ENCODE data around the gene FGFR3. TPM values are rescaled to one million over a fixed set of nuclear protein-coding genes. Genes with fewer than 3 reads are reported as not detected.

The FGFR3 gene
- total and polyA plus RNA-seq, 2 of the 4 experiments (the other 2 are of a cell fraction): 0.18 to 0.67 TPM

DNA sequence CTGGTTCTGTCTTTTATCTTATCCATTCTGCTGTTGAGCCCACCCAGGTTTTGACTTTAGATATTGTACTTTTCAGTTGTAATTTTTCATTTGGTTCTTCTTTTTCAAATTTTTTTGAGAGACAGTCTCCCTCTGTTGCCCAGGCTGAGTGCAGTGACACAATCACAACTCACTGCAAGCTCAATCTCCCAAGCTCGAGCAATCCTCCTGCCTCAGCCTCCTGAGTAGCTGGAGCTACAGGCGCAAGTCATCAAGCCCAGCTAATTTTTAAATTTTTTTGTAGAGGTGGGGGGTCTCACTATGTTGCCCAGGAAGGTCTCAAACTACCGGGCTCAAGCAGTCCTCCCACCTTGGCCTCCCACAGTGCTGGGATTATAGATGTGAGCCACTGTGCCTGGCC is 37.1 kb downstream of the FGFR3 start:
- H3K27me3 ChIP-seq (ENCODE audit: control insufficient read depth, insufficient read depth, low read length): no peaks in the 10 kb centered on the region

More for the DNA sequence above, 37.1 kb downstream of the FGFR3 start:
- ChIA-PET CTCF (interaction anchor here (0.5 kb wide), 1 partner anchor 50 kb away, joined by 4 read pairs; no protein-coding TSS in a partner anchor), POLR2A (ENCODE audit: unreplicated experiment) (no interaction called here)
- Histone ChIP-seq H2BK120ac (ENCODE audit: low read depth, low read length) (no peak overlapping the region), H3K18ac (ENCODE audit: low read depth, low read length) (no peak overlapping the region), H2BK15ac (ENCODE audit: low read depth, low read length) (no peak overlapping the region), H3K4ac (ENCODE audit: low read depth, low read length) (no peak overlapping the region), H4K5ac (ENCODE audit: low read depth, low read length) (no peak overlapping the region), H2AK9ac (replicated peaks; ENCODE audit: low read depth, low read length, poor library complexity) (no peak overlapping the region), H3K79me1 (ENCODE audit: low read depth in 1 of 2, low read length in 2 of 2) (peaks cover 0 to 4% of the 10 kb centered on the region in 2 experiments; a peak in 1 of 4 replicates), H3K4me1 (ENCODE audit: control insufficient read depth, insufficient read depth, low read length) (peaks cover 3% of the 10 kb centered on the region; the same call in 1 of the 2 replicates), H2AK5ac (ENCODE audit: low read depth, low read length) (no peak overlapping the region), H3K4me2 (ENCODE audit: low read depth, low read length) (no peak overlapping the region), H4K91ac (ENCODE audit: insufficient read depth, low read depth, low read length) (no peak overlapping the region), H4K8ac (ENCODE audit: low read depth in 2 of 2, low read length in 2 of 2) (no peak overlapping the region), H3K14ac (replicated peaks; ENCODE audit: low read depth, low read length) (no peak overlapping the region), H2BK20ac (ENCODE audit: low read depth, low read length) (no peak overlapping the region), H2BK5ac (ENCODE audit: low read depth, low read length, poor library complexity, severe bottlenecking) (no peak overlapping the region), H2AFZ (replicated peaks; ENCODE audit: low read length, poor library complexity) (no peak overlapping the region), H3K36me3 (ENCODE audit: control insufficient read depth, insufficient read depth, low read length) (peaks cover 51% of the 10 kb centered on the region), H3K27ac (ENCODE audit: insufficient read depth, low read length) (no peak overlapping the region), H3K4me3 (ENCODE audit: insufficient read depth, low read depth, low read length) (no peak overlapping the region), H3K9ac (ENCODE audit: low read depth, low read length) (no peak overlapping the region; the same call in 1 of the 2 replicates), H3K9me1 (ENCODE audit: insufficient read depth, low read length) (no peaks in the 10 kb centered on the region), H3K23ac (ENCODE audit: low read depth, low read length) (no peak overlapping the region), H3K9me3 (ENCODE audit: control insufficient read depth, insufficient read depth, low read length) (no peaks in the 10 kb centered on the region), H3K56ac (ENCODE audit: extremely low read depth, insufficient read depth, low read length) (no peak overlapping the region), H4K20me1 (ENCODE audit: insufficient read depth, low read length) (no peaks in the 10 kb centered on the region; the same call in 1 of the 2 replicates)
- intact Hi-C loops (cut with micrococcal nuclease) (no loop called here), in situ Hi-C loops (cut with MboI; ENCODE audit: low sequenced_read_pairs) (no loop called here), dilution Hi-C loops (cut with HindIII; ENCODE audit: low sequenced_read_pairs, unreplicated experiment) (no loop called here)
- DNase-seq: no peak
- no CpG with 5 or more reads among the region's 3 CpGs for WGBS, 2 experiments (ENCODE audit: extremely low coverage in 2 of 2, insufficient read length in 1 of 2)
- no peak for ATAC-seq (ENCODE audit: low read depth)
- TF ChIP-seq RAD21 (IDR thresholded peaks at IDR 0.05; ENCODE audit: low read length) (no peak), BHLHE40 (IDR thresholded peaks at IDR 0.05; ENCODE audit: low read depth, low read length) (no peak)
- no TSS peak for BruUV-seq (replicated peaks)
